Right cardiac atrium (tissue), 5 donors: ENCODE measurements around the gene FIZ1. TPM values are rescaled to one million over a fixed set of nuclear protein-coding genes. Genes with fewer than 3 reads are reported as not detected.
"Not testable (repeated sequence)": the region's sequence is repeated elsewhere in the genome, so short reads cannot be mapped to it uniquely, and the experiment has no call there.

Experiments used
- ATAC-seq, 2 donors: fragments of 200-7000 bp; cut with Tn5 transposase; one replicate each; pipeline versions ENCODE4 v1.8.0 to v1.9.1; 2020; ENCODE audit warnings: moderate library complexity in 2 of 2, mild to moderate bottlenecking in 1 of 2
- DNase-seq, 3 donors: peaks; one replicate each; pipeline ENCODE4 v3.0.0-alpha.2; 2020
- H3K27ac ChIP-seq: one replicate; pipeline ENCODE4 v1.5.1; 2013; ENCODE audit warnings: mild to moderate bottlenecking, low read length, control low read depth, moderate library complexity
- H3K27me3 ChIP-seq: one replicate; pipeline ENCODE4 v1.6.1; 2013; ENCODE audit not compliant: control insufficient read depth, insufficient read depth
- H3K4me1 ChIP-seq: one replicate; pipeline ENCODE4 v1.6.1; 2013; ENCODE audit warnings: low read length; ENCODE audit not compliant: control insufficient read depth, insufficient read depth
- H3K4me3 ChIP-seq: one replicate; pipeline ENCODE4 v1.5.1; 2013; ENCODE audit warnings: low read length, control low read depth
- H3K9me3 ChIP-seq: one replicate; pipeline ENCODE4 v1.6.1; 2013; ENCODE audit warnings: low read length; ENCODE audit not compliant: control insufficient read depth
- WGBS: extraction: QIAGEN DNeasy Blood & Tissue Kit; methylation state at CpG from one replicate; pipeline ENCODE4 v1.1.7; 2013; 5-methylcytosine and 5-hydroxymethylcytosine counted together
- intact Hi-C, 4 donors: fragments of 100-400 bp; cut with DNase I; formaldehyde crosslinking; loops; one replicate each; pipeline versions ENCODE4 v1.11.0 to v1.14.0; 2022 to 2023
- polyA plus RNA-seq: library from polyadenylated mRNA; stranded (reverse); fragments of 200-250 nt; gene quantifications from one replicate; pipeline ENCODE4 v1.2.3, GENCODE V29; 2013
- total RNA-seq, 4 donors: library from RNA; stranded (reverse); fragmentation: NEBNext Ultra II Directional; extraction: Animal tissue kit (Norgen Biotek cat#: 25700); gene quantifications; one replicate each; pipeline ENCODE4 v1.2.1, GENCODE V29; 2021
- donor health status: healthy with polysubstance abuse.
- donor health status: DM: no; HTN: yes; CAD: no.
- donor health status: DM: no; HTN: no; CAD: no.
- donor health status: DM: no; HTN: yes; CAD: no; lungs with severe emphysema.
- donor health status: DM: yes; HTN: yes; CAD: no.

Gene FIZ1
- total and polyA plus RNA-seq, 5 donors, result 16.3 to 20.0 (median 18.2) TPM

DNA sequence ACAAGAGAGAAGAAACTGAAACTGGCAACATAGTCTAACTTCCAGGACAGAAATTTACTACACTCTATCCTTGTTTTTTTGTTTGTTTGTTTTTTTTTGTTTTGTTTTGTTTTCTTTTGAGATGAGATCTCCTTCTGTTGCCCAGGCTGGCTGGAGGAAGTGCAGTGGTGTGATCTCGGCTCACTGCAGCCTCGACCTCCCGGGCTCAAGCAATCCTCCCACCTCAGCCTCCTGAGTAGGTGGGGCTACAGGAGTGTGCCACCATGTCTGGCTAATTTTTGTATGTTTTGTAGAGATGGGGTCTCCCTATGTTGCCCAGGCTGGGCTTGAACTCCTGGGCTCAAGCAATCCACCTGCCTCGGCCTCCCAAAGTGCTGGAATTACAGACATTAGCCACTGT is 17.0 kb downstream of the FIZ1 start:
- H3K27me3 ChIP-seq, ATAC-seq, H3K4me3 ChIP-seq, H3K27ac ChIP-seq, H3K9me3 ChIP-seq, H3K4me1 ChIP-seq, DNase-seq: not testable (repeated sequence)
- intact Hi-C loops, result loop anchor here in 1 of 4 donors (5.0 kb wide), 1 partner anchor 65 kb away; no protein-coding TSS in a partner anchor
- WGBS, result 71% methylated on average over 4 of the region's 4 CpGs

DNA sequence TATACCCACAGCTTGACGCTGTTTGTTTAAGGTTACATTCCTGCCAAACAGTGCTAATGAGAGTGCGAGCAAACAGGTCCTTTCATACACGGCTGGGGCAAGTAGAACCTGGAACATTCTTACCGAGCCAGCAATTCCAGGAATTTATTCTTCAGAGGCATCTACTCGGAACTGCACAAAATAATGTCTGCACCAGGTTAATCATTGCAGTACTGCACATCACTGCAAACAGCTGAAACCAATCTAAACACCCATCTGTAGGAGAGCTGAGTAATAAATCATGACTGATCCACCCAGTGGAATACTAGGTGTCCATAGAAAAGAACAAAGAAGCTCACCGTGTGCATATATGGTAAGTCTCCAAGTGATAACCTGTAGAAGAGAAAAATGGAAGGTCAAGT is 17.5 kb downstream of the FIZ1 start:
- ATAC-seq (no peak), DNase-seq (peak in 1 of 3 donors; percentile 0)
- 24% methylated on average over 6 of the region's 6 CpGs for WGBS
- Histone ChIP-seq H3K27ac (no peak overlapping the region), H3K4me1 (peaks cover 5% of the 10 kb centered on the region), H3K9me3 (no peaks in the 10 kb centered on the region), H3K27me3 (no peaks in the 10 kb centered on the region), H3K4me3 (no peak overlapping the region)
- intact Hi-C loops, result loop anchor here in 1 of 4 donors (5.0 kb wide), 1 partner anchor 65 kb away; no protein-coding TSS in a partner anchor

DNA sequence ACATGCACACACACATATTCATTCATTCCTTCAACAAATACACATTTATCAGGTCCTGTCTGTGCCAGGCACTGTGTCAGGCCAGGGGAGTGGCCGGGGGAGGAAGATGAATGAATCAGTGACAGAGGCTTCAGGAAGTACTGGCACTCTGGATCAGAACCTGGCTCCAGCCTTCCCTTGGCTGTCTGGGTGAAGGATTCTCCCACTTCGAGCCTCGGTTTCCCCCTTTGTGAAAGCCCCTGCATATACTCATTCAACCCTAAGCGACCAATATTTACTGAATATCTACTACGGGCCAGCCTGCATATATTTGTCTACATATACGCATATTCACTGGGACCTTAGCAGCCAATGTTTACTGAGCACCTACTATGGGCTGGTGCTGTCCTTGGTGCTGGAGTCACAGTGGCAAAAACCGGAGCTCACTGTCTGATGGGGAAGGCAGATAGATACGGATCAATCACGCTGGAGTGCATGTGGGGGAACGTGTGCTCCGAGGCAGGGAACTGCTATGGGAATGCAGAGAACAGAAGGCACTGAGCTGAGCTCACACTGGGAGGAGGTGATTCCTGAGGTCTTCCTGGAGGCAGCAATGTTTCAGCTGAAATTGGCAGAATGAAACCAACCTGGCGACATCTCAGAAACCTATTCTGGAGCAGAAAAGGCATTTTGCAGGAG is 18.0 kb downstream of the FIZ1 start:
- Histone ChIP-seq H3K4me1 (peaks cover 5% of the 10 kb centered on the region), H3K4me3 (peak overlapping the region; percentile 87), H3K9me3 (no peaks in the 10 kb centered on the region), H3K27me3 (no peaks in the 10 kb centered on the region), H3K27ac (peak overlapping the region; percentile 78)
- intact Hi-C loops, result loop anchor here in 1 of 4 donors (5.0 kb wide), 1 partner anchor 64 kb away; no protein-coding TSS in a partner anchor
- WGBS, result 36% methylated on average over 12 of the region's 12 CpGs
- peak in 1 of 2 donors; percentile 10 for ATAC-seq
- peak in 2 of 3 donors; percentile 32 to 36 for DNase-seq

DNA sequence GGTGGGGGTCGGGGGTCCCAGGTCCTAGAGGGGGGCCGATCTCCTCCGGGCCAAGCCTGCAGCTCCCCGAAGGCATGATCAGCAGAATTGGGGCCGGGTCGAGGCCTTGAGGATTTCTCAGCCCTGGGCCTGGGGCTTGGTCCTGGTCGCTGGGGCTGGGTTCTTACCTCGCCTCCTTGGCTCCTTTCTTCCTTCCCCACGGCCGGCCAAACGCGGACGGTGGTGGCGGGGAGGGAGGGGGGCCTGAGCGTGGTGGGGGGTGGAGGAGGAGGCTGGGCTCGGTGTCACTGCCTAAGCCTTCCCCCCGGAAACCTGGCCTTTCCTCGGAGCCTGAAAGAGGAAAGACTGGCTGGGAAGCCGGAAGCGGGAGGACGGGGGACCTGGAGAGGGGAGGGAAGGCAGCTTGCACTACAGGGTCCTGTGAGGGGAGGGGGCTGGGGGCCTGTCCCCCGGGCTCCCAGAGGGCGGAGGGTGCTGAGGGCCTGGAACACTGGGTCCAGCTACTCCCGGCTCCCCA is 18.6 kb downstream of the FIZ1 start, which contains the start of gene ZNF579:
ZNF579 (minus strand) TSS at position 221 of the 517 bp plus-strand sequence. CDS start 1,209 bp downstream, outside the sequence.
- Histone ChIP-seq H3K9me3 (no peaks in the 10 kb centered on the region), H3K4me3 (peak within 1 kb of the TSS; percentile 87), H3K4me1 (peaks cover 5% of the 10 kb centered on the region), H3K27me3 (no peaks in the 10 kb centered on the region), H3K27ac (peak within 1 kb of the TSS; percentile 78)
- peak; percentile 89 to 95 (median 94) for DNase-seq
- intact Hi-C loops, result loop anchor here in 1 of 4 donors (5.0 kb wide), 1 partner anchor 63 kb away; no protein-coding TSS in a partner anchor
- WGBS, result under 1% methylated on average over 24 of the region's 24 CpGs
- peak; percentile 84 to 85 for ATAC-seq

DNA sequence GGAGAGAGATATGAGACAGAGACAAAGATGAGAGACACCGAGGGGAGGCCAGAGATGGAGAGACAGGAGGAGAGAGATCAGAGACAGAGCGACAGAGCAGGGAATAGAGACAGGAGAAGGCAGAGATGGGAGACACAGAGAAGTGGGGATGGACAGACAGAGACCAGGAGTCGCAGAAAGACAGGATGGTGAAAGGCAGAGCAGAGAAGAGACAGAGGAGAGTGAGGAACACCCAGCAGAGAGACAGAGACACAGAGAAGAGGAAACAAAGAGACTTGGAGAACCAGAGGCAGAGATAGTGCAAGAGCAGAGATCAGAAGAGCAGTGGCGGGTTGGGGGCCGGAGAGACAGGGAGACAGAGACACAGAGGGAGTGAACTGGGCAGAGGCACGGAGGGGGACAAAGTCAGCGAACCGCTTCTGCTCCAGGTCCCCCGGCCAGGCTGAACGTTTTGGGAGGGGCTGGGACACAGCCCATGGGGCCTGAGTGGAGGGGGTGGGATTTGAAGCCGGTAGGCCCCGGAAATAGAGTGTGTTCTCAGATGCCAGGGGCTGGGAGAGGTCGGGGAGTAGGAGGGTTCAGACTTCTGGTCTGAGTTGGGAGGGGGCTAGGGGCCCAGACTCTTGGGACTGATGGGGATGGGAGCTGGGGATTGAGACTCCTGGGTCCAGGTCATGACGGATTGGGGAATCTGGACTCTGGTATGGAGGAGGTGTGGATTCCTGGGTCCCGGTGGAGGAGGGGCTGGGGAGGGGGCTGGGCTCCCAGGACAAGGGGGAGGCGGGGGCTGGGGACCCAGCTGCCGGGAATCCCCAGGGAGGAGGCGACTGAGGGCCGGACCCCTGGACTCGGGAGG is 19.3 kb downstream of the FIZ1 start:
- H3K9me3 ChIP-seq, result no peaks in the 10 kb centered on the region

DNA sequence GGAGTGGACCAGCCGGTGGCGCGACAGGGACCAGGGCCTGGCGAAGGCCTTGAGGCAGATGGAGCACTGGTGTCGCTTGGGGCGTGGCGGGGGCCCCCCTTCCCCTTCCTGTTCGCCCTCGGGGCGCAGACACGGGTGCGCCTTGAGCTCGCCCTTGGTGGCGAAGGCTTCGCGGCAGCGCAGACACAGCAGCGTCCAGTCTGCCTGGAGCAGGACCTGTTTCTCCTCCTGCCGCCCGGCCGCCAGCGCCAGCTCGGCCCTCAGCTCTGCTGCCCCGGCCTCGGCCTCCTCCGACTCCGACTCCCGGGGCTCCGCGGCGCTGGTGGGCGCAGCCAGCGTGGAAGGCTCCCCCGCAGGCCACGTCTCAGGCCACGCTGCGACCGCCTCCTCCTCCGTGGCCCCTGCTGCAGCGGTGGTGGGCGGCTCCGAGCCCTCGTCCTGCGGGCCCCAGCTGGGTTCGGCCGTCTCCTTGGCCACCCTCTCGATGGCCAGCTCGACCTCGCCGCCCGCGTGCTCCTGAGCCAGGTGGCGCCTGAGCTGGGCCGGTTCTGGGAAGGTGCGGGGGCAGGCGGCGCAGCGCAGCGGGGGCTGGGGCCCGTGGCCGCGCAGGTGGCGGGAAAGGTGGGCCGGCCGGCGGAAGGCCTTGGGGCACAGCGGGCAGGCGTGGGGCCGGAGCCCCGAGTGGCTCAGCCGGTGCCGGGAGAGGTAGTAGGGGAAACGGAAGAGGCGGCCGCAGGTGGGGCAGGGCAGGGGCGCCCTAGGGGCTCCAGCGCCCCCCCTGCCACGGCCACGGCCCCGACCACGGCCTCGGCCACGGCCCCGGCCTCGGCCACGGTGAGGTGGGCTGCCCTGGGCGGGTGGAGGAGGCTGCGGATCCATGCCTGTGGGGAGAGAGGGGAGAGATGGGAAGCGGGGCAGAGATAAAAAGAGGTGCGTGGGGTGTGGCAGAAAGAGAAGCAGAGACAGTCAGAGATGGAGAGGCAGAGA is 20.3 kb downstream of the FIZ1 start:
- intact Hi-C loops, result no loop called here
- H3K27me3 ChIP-seq, result no peaks in the 10 kb centered on the region
- H3K27ac ChIP-seq, result peak overlapping the region; percentile 65
- H3K4me1 ChIP-seq, result peaks cover 5% of the 10 kb centered on the region
- DNase-seq (peak in 2 of 3 donors; percentile 57 to 68), ATAC-seq (no peak)
- H3K9me3 ChIP-seq, result no peaks in the 10 kb centered on the region
- WGBS, result 94% methylated on average over 90 of the region's 90 CpGs
- H3K4me3 ChIP-seq, result peak overlapping the region; percentile 87

More for the DNA sequence above, 19.3 kb downstream of the FIZ1 start:
- no peaks in the 10 kb centered on the region for H3K27me3 ChIP-seq
- intact Hi-C loops, result loop anchor here in 1 of 4 donors (5.0 kb wide), 1 partner anchor 63 kb away; no protein-coding TSS in a partner anchor
- H3K4me3 ChIP-seq, result peak overlapping the region; percentile 87
- H3K27ac ChIP-seq, result peak overlapping the region; percentile 65
- ATAC-seq (peak; percentile 45 to 64), DNase-seq (peak; percentile 32 to 73 (median 64))
- peaks cover 5% of the 10 kb centered on the region for H3K4me1 ChIP-seq
- 10% methylated on average over 20 of the region's 20 CpGs for WGBS

DNA sequence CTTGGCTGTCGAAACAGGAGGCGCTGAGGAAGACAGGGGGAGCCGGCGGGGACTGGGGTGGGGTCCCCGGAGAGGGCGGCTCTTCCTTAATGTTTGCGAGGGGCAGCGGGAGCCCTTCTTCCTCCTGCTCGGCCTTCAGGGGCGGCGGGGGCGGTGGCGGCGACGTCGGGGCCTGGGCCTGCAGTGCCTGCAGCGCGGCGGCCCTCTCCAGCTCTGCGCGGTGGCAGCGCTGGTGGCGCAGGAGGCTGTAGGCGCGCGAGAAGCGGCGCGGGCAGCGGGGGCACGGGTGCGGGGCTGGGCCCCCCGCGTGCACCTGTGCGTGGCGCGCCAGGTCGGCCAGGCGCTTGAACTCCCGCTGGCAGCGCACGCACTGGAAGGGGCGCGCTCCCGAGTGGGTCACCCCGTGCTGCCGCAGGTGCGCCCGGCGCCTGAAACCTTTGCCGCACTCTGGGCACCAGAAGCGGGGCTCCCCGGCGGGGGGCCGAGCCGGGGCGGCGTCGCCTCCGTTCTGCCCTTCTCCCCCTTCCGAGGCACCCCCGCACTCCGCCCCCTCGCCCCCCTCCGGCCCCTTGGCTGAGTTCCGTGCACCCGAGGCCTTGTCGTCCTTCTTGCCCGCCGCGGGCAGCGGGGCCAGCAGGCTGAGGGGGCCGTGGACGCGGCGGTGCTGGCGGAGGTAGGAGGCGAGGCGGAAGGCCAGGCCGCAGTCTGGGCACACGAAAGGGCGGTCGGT is 21.1 kb downstream of the FIZ1 start:
- H3K27ac ChIP-seq, result no peak overlapping the region
- peaks cover 5% of the 10 kb centered on the region for H3K4me1 ChIP-seq
- H3K9me3 ChIP-seq, result no peaks in the 10 kb centered on the region
- no peak overlapping the region for H3K4me3 ChIP-seq
- intact Hi-C loops, result no loop called here
- 95% methylated on average over 83 of the region's 83 CpGs for WGBS
- ATAC-seq, result no peak
- peak in 2 of 3 donors; percentile 20 to 54 for DNase-seq
- H3K27me3 ChIP-seq, result no peaks in the 10 kb centered on the region

DNA sequence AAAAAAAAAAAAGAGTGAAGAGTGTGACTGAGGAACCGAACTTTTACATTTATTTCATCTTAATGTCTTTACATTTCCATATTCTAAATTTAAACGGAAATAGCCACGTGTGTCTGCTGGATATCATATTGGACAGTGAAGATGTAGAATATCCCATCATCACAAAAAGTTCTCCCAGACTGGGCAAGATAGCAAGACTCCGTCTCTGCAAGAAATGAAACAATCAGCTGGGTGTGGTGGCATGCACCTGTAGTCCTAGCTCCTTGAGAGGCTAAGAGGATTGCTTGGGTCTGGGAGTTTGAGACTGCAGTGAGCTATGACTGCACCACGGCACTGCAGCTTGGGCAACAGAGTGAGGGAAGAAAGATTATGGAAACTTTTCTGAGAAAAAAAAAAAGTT is 22.6 kb downstream of the FIZ1 start:
- H3K4me1 ChIP-seq, result peaks cover 5% of the 10 kb centered on the region
- 86% methylated on average over 5 of the region's 5 CpGs for WGBS
- H3K4me3 ChIP-seq, result no peak overlapping the region
- intact Hi-C loops, result no loop called here
- no peaks in the 10 kb centered on the region for H3K27me3 ChIP-seq
- no peak overlapping the region for H3K27ac ChIP-seq
- ATAC-seq (no peak), DNase-seq (peak in 1 of 3 donors; percentile 3)
- H3K9me3 ChIP-seq, result no peaks in the 10 kb centered on the region

DNA sequence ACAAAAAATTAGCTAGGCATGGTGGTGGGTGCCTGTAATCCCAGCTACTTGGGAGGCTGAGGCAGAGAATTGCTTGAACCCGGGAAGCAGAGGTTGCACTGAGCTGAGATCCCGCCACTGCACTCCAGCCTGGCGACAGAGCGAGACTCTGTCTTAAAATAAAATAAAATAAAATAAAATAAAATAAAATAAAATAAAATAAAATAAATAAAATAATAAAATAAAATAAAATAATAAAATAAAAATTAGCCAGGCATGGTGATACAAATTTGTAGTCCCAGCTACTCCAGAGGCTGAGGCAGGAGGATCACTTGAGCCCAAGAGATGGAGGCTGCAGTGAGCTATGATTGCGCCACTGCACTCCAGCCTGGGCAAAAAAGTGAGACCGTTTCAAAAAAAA is 25.4 kb downstream of the FIZ1 start:
- H3K27me3 ChIP-seq, H3K4me3 ChIP-seq, H3K27ac ChIP-seq, H3K4me1 ChIP-seq, intact Hi-C loops, H3K9me3 ChIP-seq, ATAC-seq: not testable (repeated sequence)
- 94% methylated on average over 6 of the region's 6 CpGs for WGBS
- DNase-seq, result peak in 1 of 3 donors; percentile 2
